ENCODE measurements around the gene CDKAL1. TPM values are rescaled to one million over a fixed set of nuclear protein-coding genes. Genes with fewer than 3 reads are reported as not detected.

The CDKAL1 gene
- total RNA-seq, 1 experiment from 2014 or later: 13.8 TPM

- H4K20me1 ChIP-seq (ENCODE audit: low read length): no peaks in the 10 kb centered on the region
- H3K9me3 ChIP-seq (ENCODE audit: low read length): no peaks in the 10 kb centered on the region
- H3K27ac ChIP-seq (ENCODE audit: low read length): no peak overlapping the region
- TF ChIP-seq CTCF (conservative IDR thresholded peaks at IDR 0.05; ENCODE audit: low read depth, low read length) (no peak), EZH2phosphoT487 (IDR thresholded peaks at IDR 0.05; ENCODE audit: borderline replicate concordance, low read length) (no peak), EZH2 (IDR thresholded peaks at IDR 0.05; ENCODE audit: low read length, unreplicated experiment) (no peak)
- H3K4me2 ChIP-seq (ENCODE audit: low read length): no peak overlapping the region
- DNase-seq (no peak), ATAC-seq (no peak)
- BruUV-seq (replicated peaks): no TSS peak
- H3K9me2 ChIP-seq (replicated peaks; ENCODE audit: low read length): no peaks in the 10 kb centered on the region
- no peaks in the 10 kb centered on the region for H3K27me3 ChIP-seq (ENCODE audit: low read length)
- no peak overlapping the region for H3K4me3 ChIP-seq (ENCODE audit: low read length)
- CTCF ChIA-PET: no interaction called here
- H3F3A ChIP-seq (ENCODE audit: low read length, unreplicated experiment): peaks cover 4% of the 10 kb centered on the region
- POLR2A ChIA-PET (ENCODE audit: unreplicated experiment): no interaction called here
- no peak overlapping the region for H3K9ac ChIP-seq (ENCODE audit: low read length)
- H3K79me2 ChIP-seq (ENCODE audit: low read length): no peaks in the 10 kb centered on the region
- intact Hi-C loops (cut with micrococcal nuclease): loop anchor here (5.0 kb wide), 2 partner anchors 53 to 348 kb away; no protein-coding TSS in a partner anchor
- 0 out of 2 replicates have a peak, but pooled peaks cover 6% of the 10 kb centered on the region for H3K36me3 ChIP-seq (ENCODE audit: low read depth, low read length)
- H3K4me1 ChIP-seq (ENCODE audit: insufficient read depth, low read length): peaks cover 34% of the 10 kb centered on the region
- H2AFZ ChIP-seq (ENCODE audit: low read length): no peak overlapping the region
Observed at GRCh38 chr6:21000331-21000801, 466.1 kb downstream of the CDKAL1 start.

GRCh38 chr6:21001736-21002135, 467.5 kb downstream of the CDKAL1 start:
- Histone ChIP-seq H4K20me1 (ENCODE audit: low read length) (no peaks in the 10 kb centered on the region), H3K79me2 (ENCODE audit: low read length) (no peaks in the 10 kb centered on the region), H3K4me1 (ENCODE audit: insufficient read depth, low read length) (peaks cover 45% of the 10 kb centered on the region), H2AFZ (ENCODE audit: low read length) (no peak overlapping the region), H3K4me2 (ENCODE audit: low read length) (no peak overlapping the region), H3K9me3 (ENCODE audit: low read length) (no peaks in the 10 kb centered on the region), H3K9ac (ENCODE audit: low read length) (no peak overlapping the region), H3K9me2 (replicated peaks; ENCODE audit: low read length) (no peaks in the 10 kb centered on the region), H3K36me3 (ENCODE audit: low read depth, low read length) (0 out of 2 replicates have a peak, but pooled peaks cover 6% of the 10 kb centered on the region), H3K27me3 (ENCODE audit: low read length) (no peaks in the 10 kb centered on the region), H3K27ac (ENCODE audit: low read length) (no peak overlapping the region), H3F3A (ENCODE audit: low read length, unreplicated experiment) (peaks cover 5% of the 10 kb centered on the region), H3K4me3 (ENCODE audit: low read length) (no peak overlapping the region)
- TF ChIP-seq EZH2 (IDR thresholded peaks at IDR 0.05; ENCODE audit: low read length, unreplicated experiment): no peak
- TF ChIP-seq EZH2phosphoT487 (IDR thresholded peaks at IDR 0.05; ENCODE audit: borderline replicate concordance, low read length): no peak
- TF ChIP-seq CTCF (conservative IDR thresholded peaks at IDR 0.05; ENCODE audit: low read depth, low read length): no peak
- intact Hi-C loops (cut with micrococcal nuclease): loop anchor here (5.0 kb wide), 2 partner anchors 54 to 349 kb away; no protein-coding TSS in a partner anchor
- POLR2A ChIA-PET (ENCODE audit: unreplicated experiment): no interaction called here
- no peak for ATAC-seq
- CTCF ChIA-PET: no interaction called here
- BruUV-seq (replicated peaks): no TSS peak
- DNase-seq: no peak
